ENCODE data around the gene PYHIN1.

PYHIN1 gene

GRCh38 chr1:158976219-158976618 lies 44.9 kb downstream of the PYHIN1 start:
- Histone ChIP-seq H3K4me3 (ENCODE audit: low read depth, low read length, poor library complexity, severe bottlenecking) (no peak overlapping the region), H3K4me2 (ENCODE audit: low read length) (no peak overlapping the region), H3K79me2 (ENCODE audit: insufficient read depth, low read length) (no peaks in the 10 kb centered on the region), H3K36me3 (ENCODE audit: insufficient read depth, low read length) (no peaks in the 10 kb centered on the region), H3K27ac (ENCODE audit: low read depth, low read length, poor library complexity, severe bottlenecking) (no peak overlapping the region), H3F3A (ENCODE audit: insufficient read depth, low read length) (no peaks in the 10 kb centered on the region), H3K9me3 (ENCODE audit: low read length) (no peaks in the 10 kb centered on the region), H2AFZ (ENCODE audit: low read length) (no peak overlapping the region), H3K27me3 (ENCODE audit: insufficient read depth, low read length) (no peaks in the 10 kb centered on the region), H3K9me2 (ENCODE audit: low read depth, low read length) (no peaks in the 10 kb centered on the region), H3K9ac (ENCODE audit: low read length) (no peak overlapping the region), H3K4me1 (ENCODE audit: insufficient read depth, low read length, severe bottlenecking) (no peaks in the 10 kb centered on the region), H4K20me1 (ENCODE audit: insufficient read depth, low read length) (no peaks in the 10 kb centered on the region)
- TF ChIP-seq EZH2 (IDR thresholded peaks at IDR 0.05; ENCODE audit: borderline replicate concordance, low read length) = no peak
- no peak for TF ChIP-seq CTCF (IDR thresholded peaks at IDR 0.05; ENCODE audit: low read length)

GRCh38 chr1:158978730-158979129 lies 47.4 kb downstream of the PYHIN1 start:
- Histone ChIP-seq H3K4me2 (ENCODE audit: low read length) (no peak overlapping the region), H3K27me3 (ENCODE audit: insufficient read depth, low read length) (no peaks in the 10 kb centered on the region), H3K4me3 (ENCODE audit: low read depth, low read length, poor library complexity, severe bottlenecking) (no peak overlapping the region), H3K9ac (ENCODE audit: low read length) (no peak overlapping the region), H4K20me1 (ENCODE audit: insufficient read depth, low read length) (no peaks in the 10 kb centered on the region), H3K36me3 (ENCODE audit: insufficient read depth, low read length) (no peaks in the 10 kb centered on the region), H3K4me1 (ENCODE audit: insufficient read depth, low read length, severe bottlenecking) (no peaks in the 10 kb centered on the region), H2AFZ (ENCODE audit: low read length) (no peak overlapping the region), H3K27ac (ENCODE audit: low read depth, low read length, poor library complexity, severe bottlenecking) (no peak overlapping the region), H3K79me2 (ENCODE audit: insufficient read depth, low read length) (no peaks in the 10 kb centered on the region), H3K9me2 (ENCODE audit: low read depth, low read length) (no peaks in the 10 kb centered on the region), H3F3A (ENCODE audit: insufficient read depth, low read length) (no peaks in the 10 kb centered on the region), H3K9me3 (ENCODE audit: low read length) (no peaks in the 10 kb centered on the region)
- TF ChIP-seq EZH2 (IDR thresholded peaks at IDR 0.05; ENCODE audit: borderline replicate concordance, low read length) (no peak), CTCF (IDR thresholded peaks at IDR 0.05; ENCODE audit: low read length) (no peak)

- no peaks in the 10 kb centered on the region for H3K4me1 ChIP-seq (ENCODE audit: insufficient read depth, low read length, severe bottlenecking)
- no peaks in the 10 kb centered on the region for H3K27me3 ChIP-seq (ENCODE audit: insufficient read depth, low read length)
- no peaks in the 10 kb centered on the region for H3F3A ChIP-seq (ENCODE audit: insufficient read depth, low read length)
- no peak overlapping the region for H3K4me2 ChIP-seq (ENCODE audit: low read length)
- H3K36me3 ChIP-seq (ENCODE audit: insufficient read depth, low read length) = no peaks in the 10 kb centered on the region
- no peaks in the 10 kb centered on the region for H3K9me3 ChIP-seq (ENCODE audit: low read length)
- TF ChIP-seq CTCF (IDR thresholded peaks at IDR 0.05; ENCODE audit: low read length) = no peak
- no peak for TF ChIP-seq EZH2 (IDR thresholded peaks at IDR 0.05; ENCODE audit: borderline replicate concordance, low read length)
- H2AFZ ChIP-seq (ENCODE audit: low read length) = no peak overlapping the region
- no peaks in the 10 kb centered on the region for H4K20me1 ChIP-seq (ENCODE audit: insufficient read depth, low read length)
- H3K4me3 ChIP-seq (ENCODE audit: low read depth, low read length, poor library complexity, severe bottlenecking) = no peak overlapping the region
- no peaks in the 10 kb centered on the region for H3K79me2 ChIP-seq (ENCODE audit: insufficient read depth, low read length)
- no peak overlapping the region for H3K9ac ChIP-seq (ENCODE audit: low read length)
- no peak overlapping the region for H3K27ac ChIP-seq (ENCODE audit: low read depth, low read length, poor library complexity, severe bottlenecking)
- H3K9me2 ChIP-seq (ENCODE audit: low read depth, low read length) = no peaks in the 10 kb centered on the region
Measured at GRCh38 chr1:158979229-158979628, 47.9 kb downstream of the PYHIN1 start.

Data from OCI-LY1 (cell line).